PC-9 (cell line): ENCODE measurements around the gene TNS4. TPM values are rescaled to one million over a fixed set of nuclear protein-coding genes. Genes with fewer than 3 reads are reported as not detected.

Source experiments
- BruUV-seq: library from RNA; stranded (reverse); fragments of 400-500 nt; replicated peaks from 2 replicates; lab custom pipeline; 2021; lab: Mats Ljungman, UMichigan
- CTCF ChIA-PET: fragments of 300-600 bp; sonication (Branson Sonifier 250); formaldehyde crosslinking; loops from one replicate; lab custom pipeline; 2022; ENCODE audit warnings: antibody characterized with exemption; lab: Charles Lee
- POLR2A ChIA-PET: fragments of 300-600 bp; sonication (Branson Sonifier 250); formaldehyde crosslinking; loops from one replicate; lab custom pipeline; 2022; ENCODE audit warnings: antibody characterized with exemption; ENCODE audit not compliant: unreplicated experiment; lab: Charles Lee
- DNase-seq, 2 experiments: peaks; one replicate each; pipeline versions ENCODE4 v3.0.0 to v3.0.0-alpha.2; 2015 to 2022; ENCODE audit warnings: mixed read lengths in 1 of 2
- H2AFZ ChIP-seq: fragments of 200-600 bp; sonication (generic); 2 replicates; pipeline ENCODE4 v1.8.1; 2017; ENCODE audit warnings: antibody characterized with exemption
- H3F3A ChIP-seq: fragments of 200-600 bp; sonication (generic); 2 replicates; pipeline ENCODE4 v1.8.1; 2017; ENCODE audit warnings: antibody characterized with exemption, mild to moderate bottlenecking, low read depth; ENCODE audit not compliant: insufficient read depth
- H3K27ac ChIP-seq: fragments of 200-600 bp; sonication (generic); 2 replicates; pipeline ENCODE4 v1.6.1; 2016; ENCODE audit warnings: mixed run types
- H3K27me3 ChIP-seq: fragments of 200-600 bp; sonication (generic); 2 replicates; pipeline ENCODE4 v1.6.1; 2016; ENCODE audit warnings: low read depth, mixed run types; ENCODE audit not compliant: insufficient read depth
- H3K36me3 ChIP-seq: fragments of 200-600 bp; sonication (generic); 2 replicates; pipeline ENCODE4 v1.6.1; 2016; ENCODE audit warnings: low read depth, mixed run types
- H3K4me1 ChIP-seq: fragments of 200-600 bp; sonication (generic); replicated peaks from 2 replicates; pipeline ENCODE4 v1.6.1; 2016; ENCODE audit warnings: mixed run types; ENCODE audit not compliant: insufficient read depth
- H3K4me2 ChIP-seq: fragments of 200-600 bp; sonication (generic); 2 replicates; pipeline ENCODE4 v1.6.1; 2017; ENCODE audit warnings: mixed run types
- H3K4me3 ChIP-seq: fragments of 200-600 bp; sonication (generic); 2 replicates; pipeline ENCODE4 v1.6.1; 2016; ENCODE audit warnings: mixed run types
- H3K79me2 ChIP-seq: fragments of 200-600 bp; sonication (generic); 2 replicates; pipeline ENCODE4 v1.6.1; 2017; ENCODE audit warnings: low read depth, mixed run types
- H3K9me2 ChIP-seq: fragments of 200-600 bp; sonication (generic); 2 replicates; pipeline ENCODE4 v1.8.1; 2017; ENCODE audit warnings: mild to moderate bottlenecking; ENCODE audit not compliant: insufficient read depth
- H3K9me3 ChIP-seq: fragments of 200-600 bp; sonication (generic); 2 replicates; pipeline ENCODE4 v1.8.1; 2016; ENCODE audit warnings: low read depth; ENCODE audit not compliant: insufficient read depth
- H4K20me1 ChIP-seq: fragments of 200-600 bp; sonication (generic); 2 replicates; pipeline ENCODE4 v1.8.1; 2017; ENCODE audit not compliant: insufficient read depth
- CTCF ChIP-seq: fragments of 200-600 bp; sonication (generic); conservative IDR thresholded peaks from 2 replicates; pipeline ENCODE4 v1.6.1; 2017; ENCODE audit warnings: mixed run types, antibody characterized with exemption, mild to moderate bottlenecking, moderate library complexity
- EZH2 ChIP-seq: fragments of 200-600 bp; sonication (generic); IDR thresholded peaks from 2 replicates; pipeline ENCODE4 v1.8.0; 2017; ENCODE audit warnings: antibody characterized with exemption, low read depth
- intact Hi-C: fragments of 100-400 bp; cut with micrococcal nuclease; formaldehyde crosslinking; loops from one replicate; pipeline ENCODE4 v1.10.0; 2022; ENCODE audit not compliant: unreplicated experiment
- total RNA-seq: library from RNA; stranded (reverse); gene quantifications from 2 replicates; pipeline ENCODE4 v1.2.3, GENCODE V29; 2021

Gene TNS4
- total RNA-seq, 1 experiment from 2014 or later: 17.4 TPM

- CTCF ChIA-PET: interaction anchor here (0.6 kb wide), 1 partner anchor 1497 kb away, joined by 3 read pairs; no protein-coding TSS in a partner anchor
- Histone ChIP-seq H3K79me2 (no peaks in the 10 kb centered on the region; the same call in none of the 2 replicates), H3K27ac (no peak overlapping the region), H3K4me1 (peaks cover 32% of the 10 kb centered on the region), H3K4me3 (no peak overlapping the region), H2AFZ (no peak overlapping the region), H3K9me2 (no peaks in the 10 kb centered on the region), H3K36me3 (no peaks in the 10 kb centered on the region), H4K20me1 (no peaks in the 10 kb centered on the region), H3F3A (peaks cover 10% of the 10 kb centered on the region; the same call in 1 of the 2 replicates), H3K4me2 (no peak overlapping the region), H3K27me3 (no peaks in the 10 kb centered on the region), H3K9me3 (no peaks in the 10 kb centered on the region)
- intact Hi-C loops: no loop called here
- no peak for DNase-seq
- BruUV-seq: no TSS peak
- POLR2A ChIA-PET: no interaction called here
- TF ChIP-seq EZH2: no peak
- TF ChIP-seq CTCF: no peak
These were observed 54.2 kb downstream of the TNS4 start for GRCh38 chr17:40447148-40447644.

- Histone ChIP-seq H3K27me3 (no peaks in the 10 kb centered on the region), H3K36me3 (no peaks in the 10 kb centered on the region), H3K79me2 (no peaks in the 10 kb centered on the region; the same call in none of the 2 replicates), H3K4me3 (peak overlapping the region; percentile 73; the same call in 1 of the 2 replicates), H3K4me1 (peaks cover 27% of the 10 kb centered on the region), H3K9me2 (no peaks in the 10 kb centered on the region), H3F3A (peaks cover 21% of the 10 kb centered on the region), H2AFZ (no peak overlapping the region), H3K9me3 (no peaks in the 10 kb centered on the region), H3K4me2 (peak overlapping the region; percentile 89), H4K20me1 (no peaks in the 10 kb centered on the region), H3K27ac (no peak overlapping the region)
- no TSS peak for BruUV-seq
- CTCF ChIA-PET: interaction anchor here (0.7 to 0.8 kb wide), 4 partner anchors 31 to 85 kb away, joined by 3 to 11 read pairs (median 9); no protein-coding TSS in a partner anchor
- intact Hi-C loops: no loop called here
- POLR2A ChIA-PET: interaction anchor here (0.7 kb wide), 1 partner anchor 66 kb away, joined by 3 read pairs; no protein-coding TSS in a partner anchor
- TF ChIP-seq EZH2 (no peak), CTCF (peak; percentile 29; the same call in 1 of the 2 replicates)
- DNase-seq: no peak
These were observed 55.5 kb downstream of the TNS4 start for GRCh38 chr17:40445751-40446468.

GRCh38 chr17:40443988-40444899, 57.2 kb downstream of the TNS4 start:
- Histone ChIP-seq H2AFZ (peak overlapping the region; percentile 72), H3K27me3 (no peaks in the 10 kb centered on the region), H3K4me2 (peak overlapping the region; percentile 89), H3K27ac (no peak overlapping the region), H3K36me3 (no peaks in the 10 kb centered on the region), H3K9me3 (no peaks in the 10 kb centered on the region), H4K20me1 (no peaks in the 10 kb centered on the region), H3K9me2 (no peaks in the 10 kb centered on the region), H3K4me1 (peaks cover 27% of the 10 kb centered on the region), H3F3A (peaks cover 19% of the 10 kb centered on the region), H3K4me3 (peak overlapping the region; percentile 73), H3K79me2 (no peaks in the 10 kb centered on the region; the same call in none of the 2 replicates)
- TSS peak; percentile 50 for BruUV-seq
- DNase-seq: peak in 1 of 2 experiments; percentile 43
- intact Hi-C loops: loop anchor here (5.0 kb wide), 2 partner anchors 48 to 73 kb away; no protein-coding TSS in a partner anchor
- no peak for TF ChIP-seq EZH2
- no peak for TF ChIP-seq CTCF
- POLR2A ChIA-PET: interaction anchor here (0.5 to 1.2 kb wide), 5 partner anchors 21 to 1210 kb away, joined by 3 to 9 read pairs (median 5); no protein-coding TSS in a partner anchor
- CTCF ChIA-PET: interaction anchor here (0.9 to 1.2 kb wide), 3 partner anchors 9 to 89 kb away, joined by 3 to 7 read pairs (median 4); no protein-coding TSS in a partner anchor
